Activated naive CD4-positive, alpha-beta T cell treated with anti-CD3 and anti-CD28 coated beads for 36 hours (primary cell): ENCODE data around the gene GRPEL2. TPM values are rescaled to one million over a fixed set of nuclear protein-coding genes. Genes with fewer than 3 reads are reported as not detected.
"Not testable (repeated sequence)": the region's sequence is repeated elsewhere in the genome, so short reads cannot be mapped to it uniquely, and the experiment has no call there.

Source experiments
- CTCF ChIA-PET: fragments of 350-600 bp; sonication (Branson Sonifier 250); formaldehyde crosslinking; loops from one replicate; lab custom pipeline; 2021; ENCODE audit warnings: antibody characterized with exemption; lab: Charles Lee
- DNase-seq: peaks from one replicate; pipeline ENCODE4 v3.0.0-alpha.2; 2020
- H3K27ac Mint-ChIP-seq: one replicate; pipeline ENCODE4 v1.8.0; 2021; ENCODE audit warnings: mild to moderate bottlenecking, mixed read lengths
- H3K27me3 Mint-ChIP-seq: one replicate; pipeline ENCODE4 v1.8.0; 2021; ENCODE audit warnings: low read depth, mixed read lengths
- H3K36me3 Mint-ChIP-seq: one replicate; pipeline ENCODE4 v1.8.0; 2021; ENCODE audit warnings: low read depth, mixed read lengths
- H3K4me1 Mint-ChIP-seq: one replicate; pipeline ENCODE4 v1.8.0; 2021; ENCODE audit warnings: low read depth, mixed read lengths
- H3K4me3 Mint-ChIP-seq: one replicate; pipeline ENCODE4 v1.8.0; 2021; ENCODE audit warnings: mild to moderate bottlenecking, moderate library complexity, mixed read lengths
- H3K9me3 Mint-ChIP-seq: one replicate; pipeline ENCODE4 v1.8.0; 2021; ENCODE audit warnings: mixed read lengths
- intact Hi-C: fragments of 100-400 bp; cut with micrococcal nuclease; formaldehyde crosslinking; loops from one replicate; pipeline ENCODE4 v1.15.1; 2023
- total RNA-seq, 2 experiments: library from RNA; stranded (reverse); gene quantifications; one replicate each; pipeline ENCODE4 v1.2.3, GENCODE V29; 2021

Gene GRPEL2
- total RNA-seq, 2 experiments from 2014 or later = 44.7 to 49.6 TPM

DNA sequence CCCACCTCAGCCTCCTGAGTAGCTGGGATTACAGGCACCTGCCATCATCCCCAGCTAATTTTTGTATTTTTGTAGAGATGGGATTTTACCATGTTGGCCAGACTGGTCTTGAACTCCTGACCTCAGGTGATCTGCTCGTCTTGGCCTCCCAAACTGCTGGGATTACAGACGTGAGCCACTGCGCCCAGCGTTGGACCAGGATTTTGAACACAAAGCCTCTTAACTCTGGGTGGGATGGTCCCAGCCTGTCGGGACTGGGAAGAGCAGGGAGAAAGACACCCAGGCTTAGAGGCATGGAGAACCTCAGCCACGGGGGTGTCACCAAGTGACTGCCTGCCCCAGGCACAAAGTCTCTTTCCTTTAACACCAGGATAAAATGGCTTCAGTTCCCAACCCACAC, 45.8 kb downstream of the GRPEL2 start:
- H3K9me3 Mint-ChIP-seq, intact Hi-C loops, H3K27me3 Mint-ChIP-seq, H3K36me3 Mint-ChIP-seq, H3K27ac Mint-ChIP-seq, H3K4me3 Mint-ChIP-seq, H3K4me1 Mint-ChIP-seq, DNase-seq: not testable (repeated sequence)
- CTCF ChIA-PET = interaction anchor here (0.7 to 2.7 kb wide), 4 partner anchors 9 to 43 kb away, joined by 3 to 14 read pairs (median 4); no protein-coding TSS in a partner anchor

DNA sequence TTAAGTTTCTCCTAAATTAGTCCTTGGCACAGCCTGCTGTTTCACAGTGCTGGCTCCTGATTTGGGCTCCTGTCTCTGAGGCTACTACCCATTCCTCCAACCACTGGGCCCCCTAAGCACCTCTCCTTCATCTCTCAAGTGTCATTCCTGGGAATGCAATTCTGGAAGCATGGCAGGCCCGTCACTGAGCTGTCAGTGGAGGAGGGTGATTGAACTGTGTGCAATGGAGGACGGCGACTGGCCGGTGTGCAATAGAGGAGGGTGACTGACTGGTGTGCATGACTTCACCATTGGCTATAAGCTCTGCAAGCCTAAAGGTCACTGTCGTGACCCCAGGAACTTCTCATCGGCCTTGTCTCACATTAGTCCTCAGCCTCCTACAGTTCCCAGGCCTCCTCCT, 46.2 kb downstream of the GRPEL2 start:
- no peaks in the 10 kb centered on the region for H3K27me3 Mint-ChIP-seq
- intact Hi-C loops = no loop called here
- peaks cover 4% of the 10 kb centered on the region for H3K4me1 Mint-ChIP-seq
- CTCF ChIA-PET = interaction anchor here (0.9 to 2.7 kb wide), 2 partner anchors 10 to 11 kb away, joined by 4 to 14 read pairs; no protein-coding TSS in a partner anchor
- H3K27ac Mint-ChIP-seq = no peak overlapping the region
- no peak for DNase-seq
- H3K36me3 Mint-ChIP-seq = no peaks in the 10 kb centered on the region
- no peak overlapping the region for H3K4me3 Mint-ChIP-seq
- no peaks in the 10 kb centered on the region for H3K9me3 Mint-ChIP-seq

DNA sequence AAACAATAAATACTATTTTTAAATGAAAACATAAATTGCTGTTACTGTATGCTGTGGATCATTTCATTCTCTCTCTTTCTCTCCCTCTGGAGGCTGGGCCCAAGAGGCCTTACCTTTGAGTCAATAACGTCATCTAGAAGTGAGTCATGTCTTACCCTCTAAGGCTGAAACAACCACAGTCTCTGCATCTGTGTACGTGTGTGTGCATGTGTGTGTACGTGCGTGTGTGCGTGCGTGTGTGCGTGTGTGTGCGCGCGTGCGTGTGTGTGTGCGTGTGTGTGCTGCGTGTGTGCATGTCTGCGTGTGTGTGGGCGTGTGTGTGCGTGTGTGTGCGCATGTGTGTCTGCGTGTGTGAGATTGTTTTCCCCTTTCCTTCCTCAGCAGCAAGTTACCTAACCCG, 47.4 kb downstream of the GRPEL2 start:
- Mint-ChIP-seq H3K36me3 (no peaks in the 10 kb centered on the region), H3K4me1 (peaks cover 4% of the 10 kb centered on the region), H3K4me3 (no peak overlapping the region), H3K27ac (no peak overlapping the region), H3K9me3 (no peaks in the 10 kb centered on the region), H3K27me3 (no peaks in the 10 kb centered on the region)
- CTCF ChIA-PET = interaction anchor here (1.7 kb wide), 1 partner anchor 42 kb away, joined by 7 read pairs; no protein-coding TSS in a partner anchor
- DNase-seq = no peak
- intact Hi-C loops = no loop called here

DNA sequence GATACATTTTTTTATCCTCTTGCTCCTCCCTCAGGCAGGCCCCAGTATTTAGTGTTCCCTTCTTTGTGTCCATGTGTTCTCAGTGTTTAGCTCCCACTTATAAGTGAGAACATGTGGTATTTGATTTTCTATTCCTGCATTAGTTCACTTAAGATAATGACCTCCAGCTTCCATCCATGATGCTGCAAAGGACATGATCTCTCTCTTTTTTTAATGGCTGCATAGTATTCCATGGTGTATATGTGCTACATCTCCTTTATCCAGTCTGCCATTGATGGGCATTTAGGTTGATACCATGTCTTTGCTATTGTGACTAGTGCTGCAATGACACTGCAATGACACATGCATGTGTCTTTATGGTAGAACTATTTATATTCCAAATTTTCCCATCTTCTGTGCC, 49.7 kb downstream of the GRPEL2 start:
- CTCF ChIA-PET = interaction anchor here (1.3 kb wide), 1 partner anchor 28 kb away, joined by 3 read pairs; no protein-coding TSS in a partner anchor
- intact Hi-C loops, H3K9me3 Mint-ChIP-seq, H3K4me1 Mint-ChIP-seq, H3K4me3 Mint-ChIP-seq, DNase-seq, H3K27me3 Mint-ChIP-seq, H3K36me3 Mint-ChIP-seq, H3K27ac Mint-ChIP-seq: not testable (repeated sequence)

DNA sequence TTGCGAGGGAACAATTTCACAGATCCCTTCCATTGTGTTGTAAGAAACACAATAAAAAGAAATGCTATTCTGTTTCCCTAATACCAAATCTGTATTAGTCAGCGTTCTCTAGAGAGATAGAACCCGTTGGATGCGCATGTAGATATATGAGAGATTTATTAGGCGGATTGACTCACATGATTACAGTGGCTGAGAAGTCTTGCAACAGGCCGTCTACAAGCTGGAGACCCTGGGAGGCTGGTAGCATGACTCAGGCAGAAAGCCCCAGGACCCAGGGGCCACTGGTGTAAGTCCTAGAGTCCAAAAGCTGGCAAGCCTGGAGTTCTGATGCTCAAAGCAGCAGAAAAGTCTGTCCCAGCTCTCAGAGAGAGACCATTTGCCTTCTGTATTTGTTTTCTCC, 52.2 kb downstream of the GRPEL2 start:
- Mint-ChIP-seq H3K4me1 (no peaks in the 10 kb centered on the region), H3K9me3 (no peaks in the 10 kb centered on the region), H3K27me3 (no peaks in the 10 kb centered on the region), H3K4me3 (no peak overlapping the region), H3K36me3 (no peaks in the 10 kb centered on the region), H3K27ac (no peak overlapping the region)
- DNase-seq = no peak
- CTCF ChIA-PET = no interaction called here
- intact Hi-C loops = no loop called here

DNA sequence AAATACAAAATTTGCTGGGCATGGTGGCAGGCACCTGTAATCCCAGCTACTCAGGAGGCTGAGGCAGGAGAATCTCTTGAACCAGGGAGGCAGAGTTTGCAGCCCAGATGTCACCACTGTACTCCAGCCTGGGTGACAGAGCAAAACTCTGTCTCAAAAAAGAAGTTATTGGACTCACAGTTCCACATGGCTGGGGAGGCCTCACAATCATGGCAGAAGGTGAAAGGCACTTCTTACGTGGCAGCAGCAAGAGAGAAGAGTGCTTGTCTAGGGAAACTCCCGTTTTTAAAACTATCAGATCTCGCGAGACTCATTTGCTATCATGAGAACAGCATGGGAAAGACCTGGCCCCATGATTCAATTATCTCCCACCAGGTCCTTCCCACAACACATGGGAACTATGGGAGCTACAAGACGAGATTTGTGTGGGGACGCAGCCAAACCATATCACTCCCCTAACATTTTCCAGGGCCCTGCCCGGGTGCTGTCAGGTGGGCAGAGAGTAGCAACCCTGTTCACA, 53.5 kb downstream of the GRPEL2 start:
- H3K36me3 Mint-ChIP-seq, H3K27me3 Mint-ChIP-seq, CTCF ChIA-PET, DNase-seq, H3K4me3 Mint-ChIP-seq, H3K27ac Mint-ChIP-seq, H3K4me1 Mint-ChIP-seq, H3K9me3 Mint-ChIP-seq, intact Hi-C loops: not testable (repeated sequence)

DNA sequence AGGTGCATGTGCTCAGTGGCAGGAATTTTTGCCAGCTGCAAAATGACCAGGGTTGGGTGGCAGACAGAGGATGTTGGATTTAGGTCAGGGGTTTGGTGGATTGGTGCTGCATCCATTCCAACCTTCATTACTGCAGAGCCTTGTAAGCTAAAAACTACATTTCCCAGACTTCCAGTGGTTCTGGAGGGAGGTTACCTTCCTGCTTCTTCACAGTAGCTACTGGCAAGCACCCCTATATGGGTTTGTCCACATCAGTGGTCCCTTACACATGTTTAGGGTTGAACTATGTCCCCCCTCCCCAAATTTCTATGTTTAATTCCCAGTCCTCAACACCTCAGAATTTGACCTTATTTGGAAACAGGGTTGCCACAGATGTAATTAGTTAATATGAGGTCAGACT, 54.5 kb downstream of the GRPEL2 start:
- no peak overlapping the region for H3K4me3 Mint-ChIP-seq
- CTCF ChIA-PET = interaction anchor here (0.7 to 1.4 kb wide), 3 partner anchors 18 to 68 kb away, joined by 3 to 4 read pairs (median 3); no protein-coding TSS in a partner anchor
- intact Hi-C loops = no loop called here
- no peaks in the 10 kb centered on the region for H3K36me3 Mint-ChIP-seq
- DNase-seq = no peak
- H3K27ac Mint-ChIP-seq = no peak overlapping the region
- H3K27me3 Mint-ChIP-seq = no peaks in the 10 kb centered on the region
- no peaks in the 10 kb centered on the region for H3K4me1 Mint-ChIP-seq
- no peaks in the 10 kb centered on the region for H3K9me3 Mint-ChIP-seq

DNA sequence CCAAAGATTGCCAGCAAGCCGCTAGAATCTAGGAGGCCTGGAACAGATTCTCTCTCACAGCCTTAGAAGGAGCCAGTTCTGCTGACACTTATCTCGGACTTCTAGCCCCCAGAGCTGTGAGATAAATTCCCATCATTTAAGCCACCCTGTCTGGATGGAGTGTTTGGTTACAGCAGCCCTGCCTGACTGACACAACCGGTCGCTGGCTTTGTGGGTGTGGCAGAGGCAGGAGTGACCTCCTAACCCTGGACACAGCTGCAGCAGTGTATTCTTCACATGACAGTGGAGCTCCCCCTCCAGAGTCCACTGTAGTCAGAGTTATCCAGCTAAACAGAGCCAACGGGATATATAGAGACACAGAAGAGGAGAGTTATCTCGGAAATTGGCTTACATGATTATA, 55.0 kb downstream of the GRPEL2 start:
- Mint-ChIP-seq H3K9me3 (no peaks in the 10 kb centered on the region), H3K27me3 (no peaks in the 10 kb centered on the region), H3K36me3 (no peaks in the 10 kb centered on the region), H3K27ac (no peak overlapping the region), H3K4me3 (no peak overlapping the region), H3K4me1 (no peaks in the 10 kb centered on the region)
- intact Hi-C loops = no loop called here
- CTCF ChIA-PET = interaction anchor here (0.6 to 1.4 kb wide), 9 partner anchors 10 to 38 kb away, joined by 3 to 5 read pairs (median 3); no protein-coding TSS in a partner anchor
- DNase-seq = no peak

DNA sequence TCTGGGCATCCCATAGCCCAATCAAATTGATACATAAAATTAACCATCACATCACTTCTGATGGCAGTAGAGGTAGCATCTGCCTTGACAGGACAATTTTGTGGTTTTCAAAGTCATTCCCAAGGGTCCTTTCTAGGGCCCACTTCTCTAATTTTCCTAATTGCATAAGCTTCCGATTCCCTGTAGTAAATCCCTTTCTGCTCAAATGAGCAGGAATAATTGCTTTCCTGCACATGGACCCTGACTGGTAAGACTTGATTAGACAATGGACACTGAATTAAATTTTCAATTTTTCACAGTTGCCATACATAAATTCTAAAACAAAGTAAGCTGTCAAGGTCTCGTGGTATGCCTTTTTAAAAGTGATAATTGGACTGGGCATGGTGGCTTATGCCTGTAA, 55.8 kb downstream of the GRPEL2 start:
- no peaks in the 10 kb centered on the region for H3K9me3 Mint-ChIP-seq
- H3K27me3 Mint-ChIP-seq = no peaks in the 10 kb centered on the region
- H3K4me1 Mint-ChIP-seq = no peaks in the 10 kb centered on the region
- H3K36me3 Mint-ChIP-seq = no peaks in the 10 kb centered on the region
- no peak for DNase-seq
- no peak overlapping the region for H3K4me3 Mint-ChIP-seq
- CTCF ChIA-PET = interaction anchor here (0.7 to 1.4 kb wide), 7 partner anchors 10 to 37 kb away, joined by 3 to 4 read pairs (median 3); no protein-coding TSS in a partner anchor
- no peak overlapping the region for H3K27ac Mint-ChIP-seq
- intact Hi-C loops = no loop called here

DNA sequence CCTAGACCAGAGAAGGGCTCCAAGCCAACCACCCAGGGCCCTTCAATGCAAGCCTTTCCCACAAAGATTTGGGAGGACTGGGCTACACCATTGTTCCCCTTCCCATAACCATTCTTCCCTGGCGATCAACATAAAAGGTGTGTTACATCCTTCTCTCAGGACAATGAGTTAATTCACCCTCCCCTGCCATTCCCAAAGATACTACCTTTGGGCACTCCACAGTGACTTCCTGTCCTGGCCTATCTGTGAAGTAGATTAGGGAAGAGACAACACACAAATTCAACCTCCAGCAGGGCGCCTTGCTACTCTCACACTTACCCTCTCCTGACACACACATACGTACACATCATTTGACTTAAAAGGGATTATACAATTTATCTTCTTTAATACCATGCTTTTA, 57.0 kb downstream of the GRPEL2 start:
- intact Hi-C loops = no loop called here
- Mint-ChIP-seq H3K27me3 (no peaks in the 10 kb centered on the region), H3K4me3 (no peak overlapping the region), H3K36me3 (no peaks in the 10 kb centered on the region), H3K9me3 (no peaks in the 10 kb centered on the region), H3K4me1 (no peaks in the 10 kb centered on the region), H3K27ac (no peak overlapping the region)
- no peak for DNase-seq
- CTCF ChIA-PET = interaction anchor here (0.8 kb wide), 1 partner anchor 88 kb away, joined by 3 read pairs; no protein-coding TSS in a partner anchor

Other genes starting within 250 kb of the GRPEL2 start
- not detected for gene ABLIM3, start 204.0 kb upstream of the GRPEL2 start, total RNA-seq
- under 1 TPM in 1 of 2 experiments, not detected in 1; 0.07 TPM for gene AFAP1L1, start 73.6 kb upstream of the GRPEL2 start, total RNA-seq
- gene PCYOX1L, start 12.5 kb downstream of the GRPEL2 start, total RNA-seq = 10 to 100 TPM; 19.9 to 21.0 TPM
- not detected for gene IL17B, start 33.8 kb downstream of the GRPEL2 start, total RNA-seq
- gene CSNK1A1, start 205.9 kb downstream of the GRPEL2 start, total RNA-seq = 100 to 1,000 TPM; 183 to 188 TPM
- 1 to 10 TPM in 1 of 2 experiments, under 1 TPM in 1; 0.95 to 2.0 TPM for gene ARHGEF37, start 236.0 kb downstream of the GRPEL2 start, total RNA-seq